Heart left ventricle (tissue), 16 donors: ENCODE results near the gene SIVA1. TPM values are rescaled to one million over a fixed set of nuclear protein-coding genes. Genes with fewer than 3 reads are reported as not detected.

Source experiments
- ATAC-seq, 4 donors: fragments of 200-7000 bp; cut with Tn5 transposase; one replicate each; pipeline ENCODE4 v1.9.1; 2020 to 2022; ENCODE audit warnings: moderate library complexity in 4 of 4, mild to moderate bottlenecking in 3 of 4, moderate number of reproducible peaks in 1 of 4
- DNase-seq, 5 donors: peaks; one replicate each; pipeline ENCODE4 v3.0.0-alpha.2; 2020
- H3K27ac ChIP-seq, 12 donors: fragments of 200-600 bp; sonication (generic) in 4 of 12; one replicate each; pipeline versions ENCODE4 v1.5.0 to v1.8.0; 2016 to 2022; ENCODE audit warnings: mild to moderate bottlenecking in 2 of 12
- H3K27me3 ChIP-seq, 9 donors: fragments of 200-600 bp; sonication (generic) in 2 of 9; one replicate each; pipeline versions ENCODE4 v1.5.1 to v1.8.0; 2016 to 2022; ENCODE audit warnings: mild to moderate bottlenecking in 3 of 9
- H3K36me3 ChIP-seq, 9 donors: fragments of 200-600 bp; sonication (generic) in 2 of 9; one replicate each; pipeline versions ENCODE4 v1.5.0 to v1.8.0; 2018 to 2022; ENCODE audit warnings: mild to moderate bottlenecking in 2 of 9
- H3K4me1 ChIP-seq, 12 donors: fragments of 200-600 bp; sonication (generic) in 4 of 12; one replicate each; pipeline versions ENCODE4 v1.5.0 to v1.8.0; 2016 to 2022; ENCODE audit warnings: mild to moderate bottlenecking in 3 of 12
- H3K4me3 ChIP-seq, 12 donors: fragments of 200-600 bp; sonication (generic) in 4 of 12; one replicate each; pipeline versions ENCODE4 v1.5.0 to v1.8.0; 2017 to 2022; ENCODE audit warnings: mild to moderate bottlenecking in 9 of 12, moderate library complexity in 4 of 12
- H3K9me3 ChIP-seq, 12 donors: fragments of 200-600 bp; sonication (generic) in 4 of 12; one replicate each; pipeline versions ENCODE4 v1.5.0 to v1.8.0; 2016 to 2022; ENCODE audit warnings: mild to moderate bottlenecking in 1 of 12
- CTCF ChIP-seq, 12 donors: fragments of 200-600 bp; sonication (generic) in 4 of 12; IDR thresholded peaks; one replicate each; pipeline versions ENCODE4 v1.5.0 to v1.8.0; 2018 to 2022; ENCODE audit warnings: antibody characterized with exemption in 12 of 12, mild to moderate bottlenecking in 5 of 12
- POLR2A ChIP-seq, 2 donors: fragments of 450-650 bp; IDR thresholded peaks; one replicate each; pipeline ENCODE4 v1.6.1; 2017; ENCODE audit warnings: antibody characterized with exemption in 2 of 2, mild to moderate bottlenecking in 2 of 2, moderate library complexity in 2 of 2
- WGBS, 4 donors: extraction: QIAGEN DNeasy Blood & Tissue Kit in 2 of 4; methylation state at CpG; one replicate each; pipeline versions ENCODE4 v1.1.5 to v1.1.7; 2013 to 2018; 5-methylcytosine and 5-hydroxymethylcytosine counted together
- intact Hi-C, 10 donors: fragments of 100-400 bp; cut with DNase I; formaldehyde crosslinking; loops; one replicate each; pipeline versions ENCODE4 v1.11.1 to v1.14.2; 2022
- polyA plus RNA-seq, 2 donors: library from polyadenylated mRNA; stranded (reverse); fragments of 200-250 nt; gene quantifications; one replicate each; pipeline ENCODE4 v1.2.3, GENCODE V29; 2013
- total RNA-seq, 9 donors: library from RNA; depleted of rRNA in 2 of 9; stranded (reverse); fragments of >200 nt in 2 of 9; fragmentation: NEBNext Ultra II Directional in 3 of 9; extraction: Animal tissue kit (Norgen Biotek cat#: 25700) in 3 of 9; gene quantifications; one replicate each; pipeline versions ENCODE4 v1.1.0 to v1.2.4, GENCODE V29; 2016 to 2023
- donor health status: ischemic (EF 13 %, LVEDD 7.1; RV severe dilation, severe dysfunction).
- donor health status: healthy with polysubstance abuse.
- donor health status: DM: no; HTN: yes; CAD: no.
- donor health status: DM: no; HTN: no; CAD: no.
- donor health status: ischemic (EF 25% LVEDD 6.9; RV normal size, moderate dysfunction).
- donor health status: ischemic (EF 25% LVEDD 5.7; RV mildly dilated, moderate dysfunction).
- donor health status: healthy.
- donor health status: DM: yes; HTN: yes; CAD: no.
- donor health status: ischemic (EF 35%, LVEDD 5.7; RV mildly dilated, moderate dysfunction).
- donor health status: nonischemic (EF 11% LVEDD 7.7; RV severe dilation, severe dysfunction).
- donor health status: DM: yes; HTN: yes; CAD: no.
- donor health status: PGD.
- donor health status: ischemic (EF 29% LVEDD 5.4; RV normal size, mild dysfunction).
- donor health status: nonischemic (EF 23%, LVEDD 6.1; RV moderate dilation, normal function).

The SIVA1 gene
- total and polyA plus RNA-seq, 11 donors: 41.0 to 203 (median 57.4) TPM

GRCh38 chr14:104718871-104719270 lies 34.1 kb upstream of the SIVA1 start:
- 54 to 69% (median 62%) methylated on average over 11 of the region's 11 CpGs for WGBS, 4 donors
- no peaks in the 10 kb centered on the region for H3K9me3 ChIP-seq
- H3K27me3 ChIP-seq: no peaks in the 10 kb centered on the region
- H3K4me3 ChIP-seq: no peak overlapping the region
- no peak for ATAC-seq
- DNase-seq: no peak
- H3K36me3 ChIP-seq: peaks cover 0 to 55% (median 39%) of the 10 kb centered on the region in 9 donors
- H3K4me1 ChIP-seq: peaks cover 3 to 52% (median 32%) of the 10 kb centered on the region in 12 donors
- intact Hi-C loops: loop anchor here in 1 of 10 donors (10.0 kb wide), 1 partner anchor 134 kb away; no protein-coding TSS in a partner anchor
- peak overlapping the region in 9 of 12 donors; percentile 9 to 80 (median 59) for H3K27ac ChIP-seq
- TF ChIP-seq POLR2A (IDR thresholded peaks at IDR 0.05) (no peak), CTCF (IDR thresholded peaks at IDR 0.05) (no peak)

GRCh38 chr14:104719343-104719742 lies 33.6 kb upstream of the SIVA1 start:
- no peak for ATAC-seq
- Histone ChIP-seq H3K27ac (peak overlapping the region in 7 of 12 donors; percentile 23 to 80 (median 67)), H3K4me3 (no peak overlapping the region), H3K36me3 (peaks cover 0 to 50% (median 34%) of the 10 kb centered on the region in 9 donors), H3K27me3 (no peaks in the 10 kb centered on the region), H3K9me3 (no peaks in the 10 kb centered on the region), H3K4me1 (peaks cover 3 to 55% (median 32%) of the 10 kb centered on the region in 12 donors)
- WGBS, 4 donors: 86 to 94% (median 89%) methylated on average over 9 to 15 of the region's 15 CpGs
- TF ChIP-seq CTCF (IDR thresholded peaks at IDR 0.05) (no peak), POLR2A (IDR thresholded peaks at IDR 0.05) (no peak)
- intact Hi-C loops: loop anchor here in 1 of 10 donors (10.0 kb wide), 1 partner anchor 135 kb away; no protein-coding TSS in a partner anchor
- DNase-seq: no peak

GRCh38 chr14:104721505-104722431 lies 31.2 kb upstream of the SIVA1 start:
- Histone ChIP-seq H3K9me3 (no peaks in the 10 kb centered on the region), H3K4me1 (peaks cover 3 to 79% (median 49%) of the 10 kb centered on the region in 12 donors), H3K27me3 (no peaks in the 10 kb centered on the region), H3K36me3 (peaks cover 0 to 26% (median 12%) of the 10 kb centered on the region in 9 donors), H3K27ac (peak overlapping the region; percentile 69 to 98 (median 90)), H3K4me3 (no peak overlapping the region)
- DNase-seq (peak in 4 of 5 donors; percentile 79 to 89 (median 84)), ATAC-seq (peak; percentile 32 to 63 (median 57))
- intact Hi-C loops: loop anchor here in 2 of 10 donors (1.0 to 10.0 kb wide), 2 partner anchors 31 to 137 kb away; no protein-coding TSS in a partner anchor
- TF ChIP-seq CTCF (IDR thresholded peaks at IDR 0.05) (no peak), POLR2A (IDR thresholded peaks at IDR 0.05) (peak; percentile 10 to 31)
- 48 to 56% (median 53%) methylated on average over 8 to 18 of the region's 18 CpGs for WGBS, 4 donors
